Astrocyte (in vitro differentiated cells and primary cell): Measurements from ENCODE around the gene C19orf47. TPM values are rescaled to one million over a fixed set of nuclear protein-coding genes. Genes with fewer than 3 reads are reported as not detected.

Experiments used
- DNase-seq: peaks from one replicate; pipeline ENCODE4 v3.0.0-alpha.2; 2010; ENCODE audit warnings: low read depth
- FAIRE-seq: peaks from 2 replicates; lab custom pipeline; 2011; peaks lifted over from hg19 to GRCh38; lab: Jason Lieb, UNC
- H2AFZ ChIP-seq: 2 replicates; pipeline ENCODE4 v1.6.0; 2012; ENCODE audit warnings: low read depth, low read length, inconsistent platforms
- H3K27ac ChIP-seq: 2 replicates; pipeline ENCODE4 v1.5.1; 2011; ENCODE audit warnings: low read depth, low read length, inconsistent platforms
- H3K27me3 ChIP-seq: 2 replicates; pipeline ENCODE4 v1.6.0; 2011; ENCODE audit warnings: low read length, inconsistent platforms; ENCODE audit not compliant: insufficient read depth
- H3K36me3 ChIP-seq: 2 replicates; pipeline ENCODE4 v1.5.1; 2011; ENCODE audit warnings: low read length, inconsistent platforms; ENCODE audit not compliant: insufficient read depth
- H3K4me1 ChIP-seq: 2 replicates; pipeline ENCODE4 v1.5.1; 2011; ENCODE audit warnings: low read length, inconsistent platforms; ENCODE audit not compliant: insufficient read depth
- H3K4me2 ChIP-seq: 2 replicates; pipeline ENCODE4 v1.6.0; 2012; ENCODE audit warnings: low read length, inconsistent platforms
- H3K4me3 ChIP-seq: 2 replicates; pipeline ENCODE4 v1.5.1; 2011; ENCODE audit warnings: low read depth, mild to moderate bottlenecking, low read length, inconsistent platforms; ENCODE audit not compliant: insufficient read depth
- H3K79me2 ChIP-seq: 2 replicates; pipeline ENCODE4 v1.6.0; 2012; ENCODE audit warnings: mild to moderate bottlenecking, low read length, inconsistent platforms; ENCODE audit not compliant: insufficient read depth
- H3K9ac ChIP-seq: 2 replicates; pipeline ENCODE4 v1.6.0; 2012; ENCODE audit warnings: mild to moderate bottlenecking, low read length, inconsistent platforms
- H3K9me3 ChIP-seq: 2 replicates; pipeline ENCODE4 v1.5.1; 2012; ENCODE audit warnings: low read depth, mild to moderate bottlenecking, low read length, inconsistent platforms; ENCODE audit not compliant: insufficient read depth
- H4K20me1 ChIP-seq: 2 replicates; pipeline ENCODE4 v1.6.0; 2012; ENCODE audit warnings: low read length, inconsistent platforms; ENCODE audit not compliant: insufficient read depth
- H3K27ac Mint-ChIP-seq: one replicate; pipeline ENCODE4 v1.8.0; 2021; ENCODE audit warnings: mild to moderate bottlenecking, mixed read lengths; ENCODE audit not compliant: unreplicated experiment
- H3K27me3 Mint-ChIP-seq: one replicate; pipeline ENCODE4 v1.8.0; 2021; ENCODE audit warnings: low read depth, mixed read lengths; ENCODE audit not compliant: unreplicated experiment
- H3K36me3 Mint-ChIP-seq: one replicate; pipeline ENCODE4 v1.8.0; 2021; ENCODE audit warnings: low read depth, mixed read lengths; ENCODE audit not compliant: unreplicated experiment
- H3K4me1 Mint-ChIP-seq: one replicate; pipeline ENCODE4 v1.8.0; 2021; ENCODE audit warnings: low read depth, mixed read lengths; ENCODE audit not compliant: unreplicated experiment
- H3K4me3 Mint-ChIP-seq: one replicate; pipeline ENCODE4 v1.8.0; 2021; ENCODE audit warnings: mild to moderate bottlenecking, moderate library complexity, mixed read lengths; ENCODE audit not compliant: unreplicated experiment
- H3K9me3 Mint-ChIP-seq: one replicate; pipeline ENCODE4 v1.8.0; 2021; ENCODE audit warnings: mild to moderate bottlenecking, mixed read lengths; ENCODE audit not compliant: unreplicated experiment
- CTCF ChIP-seq: IDR thresholded peaks from 2 replicates; pipeline ENCODE4 v1.5.1; 2011; ENCODE audit warnings: low read depth, mild to moderate bottlenecking, inconsistent platforms, low read length, moderate library complexity; ENCODE audit not compliant: insufficient read depth
- EZH2 ChIP-seq: IDR thresholded peaks from 2 replicates; pipeline ENCODE4 v1.6.1; 2012; ENCODE audit warnings: mild to moderate bottlenecking, low read length, inconsistent platforms; ENCODE audit not compliant: insufficient read depth
- total RNA-seq: library from RNA; stranded (reverse); gene quantifications from 2 replicates; pipeline ENCODE4 v1.2.1, GENCODE V29; 2021

Gene C19orf47
- total RNA-seq, 1 donor from 2014 or later = 20.6 TPM

GRCh38 chr19:40339018-40339728 is 9.0 kb downstream of the C19orf47 start:
- Histone ChIP-seq H3K4me3 (no peak overlapping the region), H3K9me3 (no peaks in the 10 kb centered on the region), H3K79me2 (peaks cover 33% of the 10 kb centered on the region), H3K27me3 (no peaks in the 10 kb centered on the region), H3K27ac (no peak overlapping the region), H4K20me1 (peaks cover 39% of the 10 kb centered on the region), H3K36me3 (no peaks in the 10 kb centered on the region), H3K4me1 (peaks cover 7% of the 10 kb centered on the region), H2AFZ (no peak overlapping the region), H3K4me2 (no peak overlapping the region), H3K9ac (no peak overlapping the region)
- FAIRE-seq (no peak), DNase-seq (no peak)
- TF ChIP-seq CTCF (no peak), EZH2 (no peak)
- Mint-ChIP-seq H3K9me3 (no peaks in the 10 kb centered on the region), H3K4me3 (no peak overlapping the region), H3K36me3 (peaks cover 16% of the 10 kb centered on the region), H3K4me1 (peaks cover 6% of the 10 kb centered on the region), H3K27ac (no peak overlapping the region), H3K27me3 (no peaks in the 10 kb centered on the region)

GRCh38 chr19:40337594-40337993 is 10.6 kb downstream of the C19orf47 start:
- Histone ChIP-seq H3K9ac (no peak overlapping the region), H3K4me2 (no peak overlapping the region), H3K4me1 (peaks cover 7% of the 10 kb centered on the region), H3K79me2 (peaks cover 22% of the 10 kb centered on the region), H2AFZ (no peak overlapping the region), H3K4me3 (no peak overlapping the region), H3K27me3 (no peaks in the 10 kb centered on the region), H4K20me1 (peaks cover 39% of the 10 kb centered on the region), H3K36me3 (peaks cover 5% of the 10 kb centered on the region), H3K27ac (no peak overlapping the region), H3K9me3 (no peaks in the 10 kb centered on the region)
- no peak overlapping the region for H3K4me3 Mint-ChIP-seq
- no peaks in the 10 kb centered on the region for H3K27me3 Mint-ChIP-seq
- H3K9me3 Mint-ChIP-seq = no peaks in the 10 kb centered on the region
- no peak for FAIRE-seq
- H3K27ac Mint-ChIP-seq = no peak overlapping the region
- H3K36me3 Mint-ChIP-seq = peaks cover 22% of the 10 kb centered on the region
- TF ChIP-seq EZH2 = no peak
- TF ChIP-seq CTCF = no peak
- no peak for DNase-seq
- H3K4me1 Mint-ChIP-seq = peaks cover 6% of the 10 kb centered on the region

GRCh38 chr19:40337107-40337506 is 11.1 kb downstream of the C19orf47 start:
- TF ChIP-seq EZH2 (no peak), CTCF (no peak)
- FAIRE-seq = no peak
- Histone ChIP-seq H3K36me3 (peaks cover 5% of the 10 kb centered on the region), H3K79me2 (peaks cover 18% of the 10 kb centered on the region), H3K9ac (no peak overlapping the region), H3K4me2 (no peak overlapping the region), H3K4me3 (no peak overlapping the region), H2AFZ (no peak overlapping the region), H3K9me3 (no peaks in the 10 kb centered on the region), H4K20me1 (peaks cover 35% of the 10 kb centered on the region), H3K4me1 (peaks cover 7% of the 10 kb centered on the region), H3K27me3 (no peaks in the 10 kb centered on the region), H3K27ac (no peak overlapping the region)
- Mint-ChIP-seq H3K36me3 (peaks cover 20% of the 10 kb centered on the region), H3K4me3 (no peak overlapping the region), H3K4me1 (peaks cover 6% of the 10 kb centered on the region), H3K9me3 (no peaks in the 10 kb centered on the region), H3K27ac (no peak overlapping the region), H3K27me3 (no peaks in the 10 kb centered on the region)
- DNase-seq = no peak
